GM03348 (cell line): Measurements from ENCODE around the gene APBA1.
A peak's percentile ranks its signal among the peaks of the same experiment; 100 is the strongest.

Experiments
- DNase-seq: peaks from one replicate; pipeline ENCODE4 v3.0.0; 2012; ENCODE audit warnings: low spot score

APBA1 gene

GRCh38 chr9:69671879-69672595 lies at the start of gene APBA1:
TSS of gene APBA1 (minus strand) at chr9:69672371.
- peak; percentile 93 for DNase-seq

- DNase-seq, result no peak
Observed at GRCh38 chr9:69719983-69720382, 47.8 kb upstream of the APBA1 start.

- DNase-seq, result no peak
Observed at GRCh38 chr9:69719367-69719766, 47.2 kb upstream of the APBA1 start.

GRCh38 chr9:69718218-69718617 lies 46.0 kb upstream of the APBA1 start:
- no peak for DNase-seq

- DNase-seq, result no peak
Observed at GRCh38 chr9:69715825-69716224, 43.7 kb upstream of the APBA1 start.

GRCh38 chr9:69715096-69715495 lies 42.9 kb upstream of the APBA1 start:
- DNase-seq, result no peak

GRCh38 chr9:69697475-69697874 lies 25.3 kb upstream of the APBA1 start:
- no peak for DNase-seq

- DNase-seq, result no peak
Observed at GRCh38 chr9:69696802-69697201, 24.6 kb upstream of the APBA1 start.

- DNase-seq, result no peak
Observed at GRCh38 chr9:69689991-69690538, 17.9 kb upstream of the APBA1 start.

GRCh38 chr9:69683927-69684326 lies 11.8 kb upstream of the APBA1 start:
- DNase-seq, result no peak

- no peak for DNase-seq
Observed at GRCh38 chr9:69678843-69679538, 6.8 kb upstream of the APBA1 start.

- DNase-seq, result no peak
Observed at GRCh38 chr9:69677931-69678330, 5.8 kb upstream of the APBA1 start.

- no peak for DNase-seq
Observed at GRCh38 chr9:69675563-69675962, 3.4 kb upstream of the APBA1 start.

GRCh38 chr9:69674716-69675438 lies 2.7 kb upstream of the APBA1 start:
- peak; percentile 74 for DNase-seq

GRCh38 chr9:69674112-69674685 lies 2.0 kb upstream of the APBA1 start:
- no peak for DNase-seq

GRCh38 chr9:69673311-69673640 lies 1.1 kb upstream of the APBA1 start:
- DNase-seq, result no peak

- peak; percentile 92 for DNase-seq
Observed at GRCh38 chr9:69672596-69673310, 582 bp upstream of the APBA1 start.

- DNase-seq, result no peak
Observed at GRCh38 chr9:69671311-69671878, 776 bp downstream of the APBA1 start.

- DNase-seq, result no peak
Observed at GRCh38 chr9:69667306-69667705, 4.9 kb downstream of the APBA1 start.

- no peak for DNase-seq
Observed at GRCh38 chr9:69660304-69660703, 11.9 kb downstream of the APBA1 start.

GRCh38 chr9:69658987-69659675 lies 13.0 kb downstream of the APBA1 start:
- no peak for DNase-seq
